Sigmoid colon (tissue), 7 donors: ENCODE measurements around the gene TKT. TPM values are rescaled to one million over a fixed set of nuclear protein-coding genes. Genes with fewer than 3 reads are reported as not detected.

Experiments
- DNase-seq: peaks from one replicate; pipeline ENCODE4 v3.0.0-alpha.2; 2019
- H3K27ac ChIP-seq, 4 donors: fragments of 200-600 bp; sonication (generic); one replicate each; pipeline ENCODE4 v1.5.1; 2016 to 2019; ENCODE audit warnings: mild to moderate bottlenecking in 1 of 4
- H3K27me3 ChIP-seq, 3 donors: fragments of 200-600 bp; sonication (generic); one replicate each; pipeline ENCODE4 v1.5.1; 2019; ENCODE audit warnings: mild to moderate bottlenecking in 1 of 3
- H3K36me3 ChIP-seq, 4 donors: fragments of 200-600 bp; sonication (generic); one replicate each; pipeline ENCODE4 v1.5.1; 2016 to 2019
- H3K4me1 ChIP-seq, 4 donors: fragments of 200-600 bp; sonication (generic); one replicate each; pipeline ENCODE4 v1.5.1; 2017 to 2019
- H3K4me3 ChIP-seq, 4 donors: fragments of 200-600 bp; sonication (generic); one replicate each; pipeline ENCODE4 v1.5.1; 2017 to 2019; ENCODE audit warnings: mild to moderate bottlenecking in 2 of 4, moderate library complexity in 1 of 4
- H3K9me3 ChIP-seq, 4 donors: fragments of 200-600 bp in 3 of 4; sonication (generic) in 3 of 4; one replicate each; pipeline versions ENCODE4 v1.5.1 to v1.6.1; 2013 to 2019
- CTCF ChIP-seq, 4 experiments: fragments of 450-650 bp in 3 of 4; fragments of 200-600 bp in 1 of 4; IDR thresholded peaks; one replicate each; pipeline ENCODE4 v1.5.1; 2016 to 2019; ENCODE audit warnings: antibody characterized with exemption in 4 of 4, mild to moderate bottlenecking in 3 of 4, moderate library complexity in 2 of 4
- EP300 ChIP-seq, 4 donors: sonication (generic); formaldehyde crosslinking; IDR thresholded peaks; one replicate each; pipeline ENCODE4 v1.6.1; 2017; ENCODE audit warnings: antibody characterized with exemption in 4 of 4
- POLR2A ChIP-seq, 2 donors: fragments of 450-650 bp; IDR thresholded peaks; one replicate each; pipeline ENCODE4 v1.6.1; 2016; ENCODE audit warnings: antibody characterized with exemption in 2 of 2, mild to moderate bottlenecking in 2 of 2, moderate library complexity in 2 of 2
- POLR2AphosphoS5 ChIP-seq, 4 donors: sonication (generic); formaldehyde crosslinking; IDR thresholded peaks; one replicate each; pipeline ENCODE4 v1.6.1; 2017; ENCODE audit warnings: antibody characterized with exemption in 4 of 4
- WGBS, 2 donors: extraction: QIAGEN DNeasy Blood & Tissue Kit; methylation state at CpG; one replicate each; pipeline ENCODE4 v1.1.7; 2013; 5-methylcytosine and 5-hydroxymethylcytosine counted together
- intact Hi-C: fragments of 100-400 bp; cut with DNase I; formaldehyde crosslinking; loops from one replicate; pipeline ENCODE4 v1.15.1; 2023
- polyA plus RNA-seq, 3 donors: library from polyadenylated mRNA; stranded (reverse); fragments of 200-250 nt; gene quantifications; one replicate each; pipeline ENCODE4 v1.2.3, GENCODE V29; 2013
- total RNA-seq, 4 donors: library from RNA; depleted of rRNA; stranded (reverse); fragments of >200 nt; gene quantifications; one replicate each; pipeline ENCODE4 v1.1.0, GENCODE V29; 2016
- donor health status: healthy with polysubstance abuse.
- donor health status: Bipolar disorder and iron deficiency.
- donor health status: healthy.

The TKT gene
- total and polyA plus RNA-seq, 7 donors: 88.9 to 305 (median 184) TPM

DNA sequence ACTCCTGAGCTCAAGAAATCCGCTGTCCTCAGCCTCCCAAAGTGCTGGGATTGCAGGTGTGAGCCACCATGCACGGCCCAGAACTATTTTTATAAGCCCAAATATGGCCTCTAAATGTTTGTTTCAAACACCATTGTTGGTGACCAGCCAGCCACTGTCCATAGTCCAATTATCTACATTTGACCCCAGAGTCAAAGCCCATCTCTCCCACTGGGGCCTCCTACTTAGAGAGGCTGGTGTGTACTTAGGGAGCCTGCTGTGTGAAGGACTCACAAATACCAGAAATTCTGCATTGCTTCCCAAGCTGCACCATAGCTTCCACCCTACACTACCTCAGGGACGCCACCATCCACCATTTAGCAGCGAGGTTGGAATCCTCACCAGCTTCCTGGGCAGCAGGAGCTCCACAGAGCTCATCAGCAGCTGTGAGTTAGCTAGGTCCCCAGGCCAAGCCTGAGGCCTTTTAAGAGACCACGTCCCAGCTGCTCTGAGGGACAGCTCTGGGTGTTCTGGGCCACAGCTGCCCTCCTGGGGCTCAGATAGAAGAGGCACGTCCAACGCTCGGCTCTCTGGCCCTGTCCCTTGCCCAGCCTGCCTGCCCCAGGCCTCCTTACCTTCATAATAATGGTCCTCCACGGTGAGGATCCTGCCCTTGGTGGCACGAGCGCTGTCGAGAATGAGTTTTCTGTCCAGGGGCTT lies 29.5 kb downstream of the TKT start:
- TF ChIP-seq EP300 (IDR thresholded peaks at IDR 0.05) (no peak), POLR2A (IDR thresholded peaks at IDR 0.05) (no peak), POLR2AphosphoS5 (IDR thresholded peaks at IDR 0.05) (no peak), CTCF (IDR thresholded peaks at IDR 0.05) (no peak)
- Histone ChIP-seq H3K36me3 (peaks cover 60 to 90% (median 79%) of the 10 kb centered on the region in 4 donors), H3K9me3 (no peaks in the 10 kb centered on the region), H3K27me3 (no peaks in the 10 kb centered on the region), H3K27ac (no peak overlapping the region), H3K4me1 (no peaks in the 10 kb centered on the region), H3K4me3 (no peak overlapping the region)
- intact Hi-C loops: loop anchor here (10.0 kb wide), 1 partner anchor 119 kb away; the partner anchor contains the start of gene DCP1A
- no peak for DNase-seq
- WGBS, 2 donors: 86 to 91% methylated on average over 12 of the region's 12 CpGs

- intact Hi-C loops: loop anchor here (10.0 kb wide), 1 partner anchor 119 kb away; the partner anchor contains the start of gene DCP1A
- no peak for DNase-seq
- H3K4me3 ChIP-seq: no peak overlapping the region
- TF ChIP-seq POLR2AphosphoS5 (IDR thresholded peaks at IDR 0.05) (no peak), EP300 (IDR thresholded peaks at IDR 0.05) (no peak), POLR2A (IDR thresholded peaks at IDR 0.05) (no peak), CTCF (IDR thresholded peaks at IDR 0.05) (no peak)
- peaks cover 53 to 83% (median 73%) of the 10 kb centered on the region in 4 donors for H3K36me3 ChIP-seq
- H3K4me1 ChIP-seq: no peaks in the 10 kb centered on the region
- H3K27me3 ChIP-seq: no peaks in the 10 kb centered on the region
- WGBS, 2 donors: 89 to 92% methylated on average over 7 of the region's 7 CpGs
- H3K9me3 ChIP-seq: no peaks in the 10 kb centered on the region
- H3K27ac ChIP-seq: no peak overlapping the region
These were observed 30.2 kb downstream of the TKT start for GRCh38 chr3:53225651-53226050.

- Histone ChIP-seq H3K9me3 (no peaks in the 10 kb centered on the region), H3K36me3 (peaks cover 49 to 79% (median 68%) of the 10 kb centered on the region in 4 donors), H3K27me3 (no peaks in the 10 kb centered on the region), H3K4me1 (peaks cover 0 to 1% (median 0%) of the 10 kb centered on the region in 4 donors), H3K4me3 (no peak overlapping the region), H3K27ac (no peak overlapping the region)
- WGBS, 2 donors: 92 to 93% methylated on average over 6 of the region's 6 CpGs
- TF ChIP-seq CTCF (IDR thresholded peaks at IDR 0.05): no peak
- TF ChIP-seq POLR2AphosphoS5 (IDR thresholded peaks at IDR 0.05): no peak
- no peak for TF ChIP-seq POLR2A (IDR thresholded peaks at IDR 0.05)
- TF ChIP-seq EP300 (IDR thresholded peaks at IDR 0.05): no peak
- no peak for DNase-seq
- intact Hi-C loops: loop anchor here (10.0 kb wide), 1 partner anchor 120 kb away; the partner anchor contains the start of gene DCP1A
These were observed 30.6 kb downstream of the TKT start for GRCh38 chr3:53225181-53225580.

GRCh38 chr3:53224536-53224935 lies 31.3 kb downstream of the TKT start:
- intact Hi-C loops: loop anchor here (5.0 to 10.0 kb wide), 3 partner anchors 78 to 488 kb away; partner anchors contain the start of gene DCP1A
- WGBS, 2 donors: 84 to 86% methylated on average over 5 of the region's 5 CpGs
- Histone ChIP-seq H3K27me3 (no peaks in the 10 kb centered on the region), H3K9me3 (no peaks in the 10 kb centered on the region), H3K4me1 (peaks cover 0 to 3% (median 0%) of the 10 kb centered on the region in 4 donors), H3K4me3 (no peak overlapping the region), H3K27ac (no peak overlapping the region), H3K36me3 (peaks cover 45 to 72% (median 61%) of the 10 kb centered on the region in 4 donors)
- TF ChIP-seq CTCF (IDR thresholded peaks at IDR 0.05) (no peak), POLR2AphosphoS5 (IDR thresholded peaks at IDR 0.05) (peak in 1 of 4 donors; percentile 3)
- DNase-seq: no peak
